ENCODE data around the gene BPGM.

The BPGM gene

GRCh38 chr7:134612197-134612596 is 34.5 kb upstream of the BPGM start:
- DNase-seq (ENCODE audit: low read depth in 2 of 2), result no peak

DNA sequence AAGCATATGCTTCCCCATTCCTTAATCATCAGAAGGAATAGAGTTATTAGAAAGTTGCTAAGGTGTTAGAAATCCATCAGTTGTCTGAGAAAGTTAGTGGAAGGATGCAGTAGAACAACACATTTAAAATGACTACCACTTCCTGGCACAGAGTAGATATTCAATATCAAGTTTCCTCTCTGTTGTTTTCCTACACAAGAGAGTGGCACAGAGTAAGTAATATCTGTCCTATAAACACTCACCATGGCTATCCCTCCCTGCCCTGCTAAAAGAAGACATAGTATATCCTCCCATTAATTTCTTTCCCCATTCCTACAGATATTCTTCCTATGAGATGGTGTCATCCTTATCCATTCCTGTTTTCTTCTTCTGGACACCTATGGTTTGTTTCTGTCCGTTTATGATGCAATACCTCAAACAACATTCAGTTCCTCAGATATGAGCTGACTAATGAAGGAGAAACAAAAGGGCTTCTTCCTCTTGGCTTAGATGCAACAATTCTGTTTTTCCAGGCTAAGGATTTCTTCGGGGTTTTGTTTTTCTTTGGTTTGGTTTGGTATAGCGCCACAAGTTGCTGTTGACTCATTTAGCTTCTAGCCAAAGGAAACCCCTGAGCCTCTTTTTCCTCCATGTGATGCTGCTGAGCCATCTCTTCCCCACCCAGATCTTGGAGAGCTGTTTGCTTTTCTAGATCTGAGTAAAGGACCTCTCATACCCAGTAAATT is 32.9 kb upstream of the BPGM start:
- TF ChIP-seq, protein P1, sequence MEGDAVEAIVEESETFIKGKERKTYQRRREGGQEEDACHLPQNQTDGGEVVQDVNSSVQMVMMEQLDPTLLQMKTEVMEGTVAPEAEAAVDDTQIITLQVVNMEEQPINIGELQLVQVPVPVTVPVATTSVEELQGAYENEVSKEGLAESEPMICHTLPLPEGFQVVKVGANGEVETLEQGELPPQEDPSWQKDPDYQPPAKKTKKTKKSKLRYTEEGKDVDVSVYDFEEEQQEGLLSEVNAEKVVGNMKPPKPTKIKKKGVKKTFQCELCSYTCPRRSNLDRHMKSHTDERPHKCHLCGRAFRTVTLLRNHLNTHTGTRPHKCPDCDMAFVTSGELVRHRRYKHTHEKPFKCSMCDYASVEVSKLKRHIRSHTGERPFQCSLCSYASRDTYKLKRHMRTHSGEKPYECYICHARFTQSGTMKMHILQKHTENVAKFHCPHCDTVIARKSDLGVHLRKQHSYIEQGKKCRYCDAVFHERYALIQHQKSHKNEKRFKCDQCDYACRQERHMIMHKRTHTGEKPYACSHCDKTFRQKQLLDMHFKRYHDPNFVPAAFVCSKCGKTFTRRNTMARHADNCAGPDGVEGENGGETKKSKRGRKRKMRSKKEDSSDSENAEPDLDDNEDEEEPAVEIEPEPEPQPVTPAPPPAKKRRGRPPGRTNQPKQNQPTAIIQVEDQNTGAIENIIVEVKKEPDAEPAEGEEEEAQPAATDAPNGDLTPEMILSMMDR (IDR thresholded peaks at IDR 0.05; ENCODE audit: low read depth, low read length), result no peak
- peak; percentile 97 to 100 for DNase-seq (ENCODE audit: low read depth in 2 of 2)
- no peak overlapping the region for H3K4me3 ChIP-seq (replicated peaks in 1 of 2; ENCODE audit: low read depth in 2 of 2, low read length in 2 of 2)

More at GRCh38 chr7:134612197-134612596, 34.5 kb upstream of the BPGM start:
- no peak overlapping the region for H3K4me3 ChIP-seq (replicated peaks in 1 of 2; ENCODE audit: low read depth in 2 of 2, low read length in 2 of 2)
- TF ChIP-seq, protein P1 (IDR thresholded peaks at IDR 0.05; ENCODE audit: low read depth, low read length), result no peak

- no peak overlapping the region for H3K4me3 ChIP-seq (replicated peaks in 1 of 2; ENCODE audit: low read depth in 2 of 2, low read length in 2 of 2)
- TF ChIP-seq, protein P1 (IDR thresholded peaks at IDR 0.05; ENCODE audit: low read depth, low read length), result no peak
Measured at GRCh38 chr7:134616611-134617010, 30.0 kb upstream of the BPGM start.

DNA sequence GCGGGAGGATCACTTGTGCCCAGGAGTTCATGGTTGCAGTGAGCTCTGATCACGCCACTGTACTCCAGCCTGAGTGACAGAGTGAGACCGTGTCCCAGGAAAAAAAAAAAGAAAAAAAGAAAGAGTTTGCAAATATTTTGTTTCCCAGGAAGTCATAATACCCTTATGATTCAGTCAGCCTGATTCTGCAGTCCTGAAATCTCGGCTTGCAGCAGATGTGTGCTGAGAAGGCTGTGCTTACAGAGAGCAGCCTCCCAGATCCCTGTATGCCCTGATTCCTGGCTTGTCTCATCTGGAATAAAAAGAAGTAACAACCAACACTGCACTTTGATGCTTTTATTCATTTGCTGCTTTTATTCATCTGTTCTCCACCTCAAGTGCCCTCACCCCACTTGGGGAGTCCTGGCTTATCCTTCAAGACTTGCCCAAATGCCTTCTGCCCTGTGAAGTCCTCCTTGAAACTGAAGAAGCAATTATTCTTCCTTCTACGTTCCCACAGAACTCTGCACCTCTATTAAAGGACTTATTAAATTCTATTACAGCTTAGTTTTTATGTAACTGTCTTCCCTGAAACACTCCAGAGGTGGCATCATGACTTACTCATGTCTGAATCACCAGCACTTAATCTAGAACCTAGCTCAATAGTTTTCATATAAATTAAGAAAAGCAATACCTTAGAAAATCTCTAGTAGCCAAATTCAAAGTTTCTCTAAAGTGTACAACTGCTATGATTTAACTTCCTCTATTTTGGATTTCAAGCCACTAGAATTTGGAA is 27.7 kb upstream of the BPGM start:
- peak; percentile 56 to 90 for DNase-seq (ENCODE audit: low read depth in 2 of 2)
- H3K4me3 ChIP-seq (replicated peaks in 1 of 2; ENCODE audit: low read depth in 2 of 2, low read length in 2 of 2), result no peak overlapping the region
- TF ChIP-seq, protein P1 (IDR thresholded peaks at IDR 0.05; ENCODE audit: low read depth, low read length), result no peak

More at GRCh38 chr7:134616611-134617010, 30.0 kb upstream of the BPGM start:
- no peak for DNase-seq (ENCODE audit: low read depth in 2 of 2)

DNA sequence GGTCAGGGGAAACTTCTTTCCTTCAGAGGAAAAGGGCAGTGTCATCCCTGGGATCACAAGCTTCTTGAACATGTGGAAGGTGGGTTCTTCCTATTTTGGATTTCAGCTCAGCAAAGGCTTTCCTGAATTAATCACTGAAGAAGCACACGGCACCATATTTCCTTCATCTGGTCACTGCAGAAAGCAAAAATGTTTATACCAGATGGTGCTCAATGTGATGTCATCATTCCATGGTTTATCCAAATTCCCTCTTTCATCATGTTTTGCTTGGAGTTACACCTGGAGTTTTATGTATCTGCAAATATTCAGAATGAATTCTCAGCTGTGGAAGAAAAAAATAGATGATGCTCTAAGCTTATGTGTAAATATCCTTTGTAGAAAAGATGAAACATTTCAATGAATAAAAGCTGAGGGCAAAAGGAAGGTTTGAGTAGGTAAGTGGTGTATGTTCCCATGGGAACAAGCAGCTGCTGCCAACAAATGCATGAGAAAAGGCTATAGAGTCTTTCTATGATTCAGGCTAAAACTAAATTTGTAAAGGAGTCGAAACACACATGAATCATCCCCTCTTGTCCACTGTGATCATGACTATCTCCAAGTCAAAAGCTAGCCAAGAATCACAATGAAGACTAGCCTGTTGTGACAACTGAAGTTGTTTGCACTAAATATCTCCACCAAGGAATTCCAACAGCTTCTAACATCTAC is 26.9 kb upstream of the BPGM start:
- TF ChIP-seq, protein P1 (IDR thresholded peaks at IDR 0.05; ENCODE audit: low read depth, low read length), result no peak
- no peak overlapping the region for H3K4me3 ChIP-seq (replicated peaks in 1 of 2; ENCODE audit: low read depth in 2 of 2, low read length in 2 of 2)
- DNase-seq (ENCODE audit: low read depth in 2 of 2), result peak; percentile 86 to 99

DNA sequence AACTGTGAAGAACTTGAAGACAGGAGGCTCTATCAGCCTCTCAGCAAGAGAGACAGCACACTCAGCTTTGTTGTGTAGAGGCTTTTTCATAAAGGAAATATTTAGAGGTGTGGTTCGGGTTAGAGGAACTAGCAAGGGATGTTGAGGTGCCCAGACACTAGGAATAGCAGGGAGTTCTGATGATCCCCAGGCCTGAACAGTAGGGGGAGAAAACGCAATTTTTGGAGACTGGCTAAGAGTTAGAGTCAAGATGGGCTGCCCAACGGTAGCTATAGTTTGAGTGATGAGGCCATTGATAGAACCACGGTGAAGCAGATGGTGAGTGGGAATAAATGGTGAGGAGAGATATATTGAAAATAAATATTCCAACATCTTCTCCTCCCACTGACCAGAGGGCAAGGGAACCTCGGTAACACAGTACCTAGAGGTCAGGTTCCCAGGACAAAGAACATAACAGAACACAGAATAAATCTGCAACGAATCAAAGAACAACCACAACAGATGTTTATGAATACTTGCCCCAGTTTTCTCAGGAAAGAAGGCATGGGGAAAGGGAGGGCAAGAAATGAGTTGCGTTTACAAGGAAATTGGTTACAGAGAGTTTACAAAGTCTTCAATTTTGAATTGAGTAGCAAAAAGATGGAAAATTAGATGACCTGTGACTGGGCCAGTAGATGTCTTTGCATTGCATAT is 24.2 kb upstream of the BPGM start:
- DNase-seq (ENCODE audit: low read depth in 2 of 2), result no peak
- H3K4me3 ChIP-seq (replicated peaks in 1 of 2; ENCODE audit: low read depth in 2 of 2, low read length in 2 of 2), result no peak overlapping the region
- TF ChIP-seq, protein P1 (IDR thresholded peaks at IDR 0.05; ENCODE audit: low read depth, low read length), result no peak
